HEK293 (cell line): Measurements from ENCODE around the gene ATAD2B.

Experiments
- CTCF ChIP-seq: fragments of 450-650 bp; formaldehyde crosslinking; IDR thresholded peaks from 2 replicates; pipeline ENCODE4 v1.5.1; 2016; ENCODE audit warnings: missing biosample characterization, missing genetic modification characterization
- TCF7L2 ChIP-seq: IDR thresholded peaks from 2 replicates; pipeline ENCODE4 v1.6.1; 2011; ENCODE audit warnings: low read depth, mild to moderate bottlenecking, inconsistent platforms, low read length, moderate library complexity, borderline replicate concordance
- ZBTB49 ChIP-seq: fragments of 450-650 bp; formaldehyde crosslinking; IDR thresholded peaks from 2 replicates; pipeline ENCODE4 v1.5.1; 2016; ENCODE audit warnings: missing biosample characterization, missing genetic modification characterization, low read depth
- ZEB2 ChIP-seq: fragments of 450-650 bp; formaldehyde crosslinking; IDR thresholded peaks from 2 replicates; pipeline ENCODE4 v1.5.1; 2016; ENCODE audit warnings: missing biosample characterization, missing genetic modification characterization
- ZNF175 ChIP-seq: fragments of 450-650 bp; formaldehyde crosslinking; IDR thresholded peaks from 2 replicates; pipeline ENCODE4 v1.5.1; 2016; ENCODE audit warnings: missing biosample characterization, missing genetic modification characterization
- ZNF18 ChIP-seq: fragments of 450-650 bp; formaldehyde crosslinking; IDR thresholded peaks from 2 replicates; pipeline ENCODE4 v1.5.1; 2016; ENCODE audit warnings: missing biosample characterization, missing genetic modification characterization
- ZNF214 ChIP-seq: fragments of 450-650 bp; formaldehyde crosslinking; IDR thresholded peaks from 2 replicates; pipeline ENCODE4 v1.5.1; 2017; ENCODE audit warnings: missing biosample characterization, mild to moderate bottlenecking, missing genetic modification characterization, borderline replicate concordance
- ZNF513 ChIP-seq: fragments of 450-650 bp; IDR thresholded peaks from 2 replicates; pipeline ENCODE4 v1.5.1; 2018; ENCODE audit warnings: missing biosample characterization, missing genetic modification characterization
- ZNF544 ChIP-seq: fragments of 450-650 bp; formaldehyde crosslinking; IDR thresholded peaks from 2 replicates; pipeline ENCODE4 v1.5.0; 2017; ENCODE audit warnings: missing biosample characterization, missing genetic modification characterization
- ZNF561 ChIP-seq: fragments of 450-650 bp; IDR thresholded peaks from 2 replicates; pipeline ENCODE4 v1.5.1; 2018; ENCODE audit warnings: missing biosample characterization, missing genetic modification characterization, borderline replicate concordance
- ZNF776 ChIP-seq: fragments of 450-650 bp; formaldehyde crosslinking; IDR thresholded peaks from 2 replicates; pipeline ENCODE4 v1.5.0; 2017; ENCODE audit warnings: missing biosample characterization, missing genetic modification characterization, borderline replicate concordance
- TF ChIP-seq, protein P1 (sequence below): fragments of 450-650 bp; formaldehyde crosslinking; IDR thresholded peaks from 2 replicates; pipeline ENCODE4 v1.5.1; 2017; ENCODE audit warnings: missing biosample characterization, missing genetic modification characterization

DNA sequence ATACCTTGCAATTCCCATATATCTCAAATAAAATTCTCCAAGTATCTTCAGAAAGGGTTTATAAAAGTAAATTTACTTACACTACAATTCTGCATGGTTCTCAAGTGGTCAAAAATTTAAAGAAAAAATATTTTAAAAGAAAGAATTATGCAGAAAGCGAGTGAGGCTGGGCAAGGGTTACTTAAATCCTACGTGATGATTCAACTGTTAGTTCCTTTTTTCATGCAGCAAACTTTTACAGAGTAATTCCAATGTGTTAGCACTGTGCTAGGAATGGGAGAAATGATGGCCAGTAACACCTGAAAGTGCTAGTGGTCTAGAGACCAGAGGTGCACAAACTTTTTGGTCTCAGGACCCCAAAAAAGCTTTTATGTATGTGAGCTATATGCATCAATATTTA, 133.4 kb downstream of the ATAD2B start:
- TF ChIP-seq CTCF (tag by site-specific recombination) (no peak), TCF7L2 (no peak), ZNF776 (tag by site-specific recombination) (no peak), ZNF18 (tag by site-specific recombination) (no peak), ZEB2 (tag by site-specific recombination) (no peak), ZNF214 (tag by site-specific recombination) (no peak), ZNF513 (no peak), ZNF544 (tag by site-specific recombination) (no peak), ZNF561 (tag by site-specific recombination) (no peak), ZNF175 (tag by site-specific recombination) (no peak), ZBTB49 (tag by site-specific recombination) (no peak)
- TF ChIP-seq, protein P1, sequence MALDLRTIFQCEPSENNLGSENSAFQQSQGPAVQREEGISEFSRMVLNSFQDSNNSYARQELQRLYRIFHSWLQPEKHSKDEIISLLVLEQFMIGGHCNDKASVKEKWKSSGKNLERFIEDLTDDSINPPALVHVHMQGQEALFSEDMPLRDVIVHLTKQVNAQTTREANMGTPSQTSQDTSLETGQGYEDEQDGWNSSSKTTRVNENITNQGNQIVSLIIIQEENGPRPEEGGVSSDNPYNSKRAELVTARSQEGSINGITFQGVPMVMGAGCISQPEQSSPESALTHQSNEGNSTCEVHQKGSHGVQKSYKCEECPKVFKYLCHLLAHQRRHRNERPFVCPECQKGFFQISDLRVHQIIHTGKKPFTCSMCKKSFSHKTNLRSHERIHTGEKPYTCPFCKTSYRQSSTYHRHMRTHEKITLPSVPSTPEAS = no peak
